ENCODE results near the gene BHLHE40. TPM values are rescaled to one million over a fixed set of nuclear protein-coding genes. Genes with fewer than 3 reads are reported as not detected.

The BHLHE40 gene
- total and polyA plus RNA-seq, 10 of the 15 experiments (the other 5 are each of a cell fraction or from before 2014, with no cell fraction given): 25.2 to 106 (median 51.4) TPM

DNA sequence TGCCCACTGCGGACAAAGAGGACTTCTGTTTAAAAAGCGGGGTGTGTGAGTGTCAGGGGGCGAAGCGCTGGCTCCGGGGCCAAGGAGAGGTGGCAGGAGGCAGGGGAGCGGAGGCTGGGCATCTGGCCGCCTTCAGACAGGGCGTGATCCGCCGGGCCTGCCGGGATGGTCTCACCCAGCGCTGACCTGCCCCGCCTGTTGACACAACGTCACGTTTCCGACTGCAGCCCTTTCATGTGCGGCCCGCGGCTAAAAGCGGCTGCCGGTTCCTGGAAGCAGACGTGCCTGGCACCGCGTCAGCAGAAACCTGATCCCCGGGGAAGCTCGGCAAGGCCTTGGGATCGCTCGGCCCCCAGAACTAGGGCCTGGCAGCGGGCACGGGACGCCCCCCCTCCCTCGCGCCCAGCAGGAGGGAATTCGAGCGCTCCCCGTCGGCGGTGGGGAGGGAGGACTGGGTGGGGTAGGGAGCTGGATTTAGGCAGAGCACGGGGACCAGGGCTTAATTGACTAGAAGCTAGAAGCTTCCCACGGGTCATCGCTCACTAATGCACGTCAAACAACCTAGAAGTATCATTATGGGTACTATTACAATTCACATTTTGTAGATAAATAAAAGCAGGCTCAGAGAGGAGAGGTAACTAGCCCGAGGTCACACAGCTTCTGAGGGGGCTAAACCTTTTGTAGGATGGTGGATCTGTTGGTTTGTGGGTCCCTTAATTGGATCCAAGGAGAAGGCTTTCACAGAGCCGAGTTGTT, 7.7 kb downstream of the BHLHE40 start (continued):
- TF ChIP-seq, protein P1, sequence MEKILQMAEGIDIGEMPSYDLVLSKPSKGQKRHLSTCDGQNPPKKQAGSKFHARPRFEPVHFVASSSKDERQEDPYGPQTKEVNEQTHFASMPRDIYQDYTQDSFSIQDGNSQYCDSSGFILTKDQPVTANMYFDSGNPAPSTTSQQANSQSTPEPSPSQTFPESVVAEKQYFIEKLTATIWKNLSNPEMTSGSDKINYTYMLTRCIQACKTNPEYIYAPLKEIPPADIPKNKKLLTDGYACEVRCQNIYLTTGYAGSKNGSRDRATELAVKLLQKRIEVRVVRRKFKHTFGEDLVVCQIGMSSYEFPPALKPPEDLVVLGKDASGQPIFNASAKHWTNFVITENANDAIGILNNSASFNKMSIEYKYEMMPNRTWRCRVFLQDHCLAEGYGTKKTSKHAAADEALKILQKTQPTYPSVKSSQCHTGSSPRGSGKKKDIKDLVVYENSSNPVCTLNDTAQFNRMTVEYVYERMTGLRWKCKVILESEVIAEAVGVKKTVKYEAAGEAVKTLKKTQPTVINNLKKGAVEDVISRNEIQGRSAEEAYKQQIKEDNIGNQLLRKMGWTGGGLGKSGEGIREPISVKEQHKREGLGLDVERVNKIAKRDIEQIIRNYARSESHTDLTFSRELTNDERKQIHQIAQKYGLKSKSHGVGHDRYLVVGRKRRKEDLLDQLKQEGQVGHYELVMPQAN (conservative IDR thresholded peaks at IDR 0.05): peak; percentile 59; the same call in 1 of the 2 replicates
- TF ChIP-seq, protein P2, sequence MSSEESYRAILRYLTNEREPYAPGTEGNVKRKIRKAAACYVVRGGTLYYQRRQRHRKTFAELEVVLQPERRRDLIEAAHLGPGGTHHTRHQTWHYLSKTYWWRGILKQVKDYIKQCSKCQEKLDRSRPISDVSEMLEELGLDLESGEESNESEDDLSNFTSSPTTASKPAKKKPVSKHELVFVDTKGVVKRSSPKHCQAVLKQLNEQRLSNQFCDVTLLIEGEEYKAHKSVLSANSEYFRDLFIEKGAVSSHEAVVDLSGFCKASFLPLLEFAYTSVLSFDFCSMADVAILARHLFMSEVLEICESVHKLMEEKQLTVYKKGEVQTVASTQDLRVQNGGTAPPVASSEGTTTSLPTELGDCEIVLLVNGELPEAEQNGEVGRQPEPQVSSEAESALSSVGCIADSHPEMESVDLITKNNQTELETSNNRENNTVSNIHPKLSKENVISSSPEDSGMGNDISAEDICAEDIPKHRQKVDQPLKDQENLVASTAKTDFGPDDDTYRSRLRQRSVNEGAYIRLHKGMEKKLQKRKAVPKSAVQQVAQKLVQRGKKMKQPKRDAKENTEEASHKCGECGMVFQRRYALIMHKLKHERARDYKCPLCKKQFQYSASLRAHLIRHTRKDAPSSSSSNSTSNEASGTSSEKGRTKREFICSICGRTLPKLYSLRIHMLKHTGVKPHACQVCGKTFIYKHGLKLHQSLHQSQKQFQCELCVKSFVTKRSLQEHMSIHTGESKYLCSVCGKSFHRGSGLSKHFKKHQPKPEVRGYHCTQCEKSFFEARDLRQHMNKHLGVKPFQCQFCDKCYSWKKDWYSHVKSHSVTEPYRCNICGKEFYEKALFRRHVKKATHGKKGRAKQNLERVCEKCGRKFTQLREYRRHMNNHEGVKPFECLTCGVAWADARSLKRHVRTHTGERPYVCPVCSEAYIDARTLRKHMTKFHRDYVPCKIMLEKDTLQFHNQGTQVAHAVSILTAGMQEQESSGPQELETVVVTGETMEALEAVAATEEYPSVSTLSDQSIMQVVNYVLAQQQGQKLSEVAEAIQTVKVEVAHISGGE (CRISPR knock-in tag; IDR thresholded peaks at IDR 0.05): 0 out of 2 replicates have a peak, but pooled peaks have one; percentile 1
- TF ChIP-seq SP1 (IDR thresholded peaks at IDR 0.05; ENCODE audit: low read depth, low read length) (no peak), SMAD5 (IDR thresholded peaks at IDR 0.05; ENCODE audit: low read depth) (peak; percentile 9; the same call in 1 of the 2 replicates), NRF1 (conservative IDR thresholded peaks at IDR 0.05; ENCODE audit: low read depth, low read length) (no peak), HDGF (IDR thresholded peaks at IDR 0.05) (peak; percentile 86), STAT3 (IDR thresholded peaks at IDR 0.05; ENCODE audit: low read depth, low read length) (no peak; the same call in 1 of the 2 replicates)

Measured in GM12878 (cell line).